GM23248 (cell line): ENCODE results near the gene GAB2.

Source experiments
- EZH2 ChIP-seq: fragments of 200-600 bp; sonication (generic); IDR thresholded peaks from 2 replicates; pipeline ENCODE4 v1.6.1; 2018; ENCODE audit warnings: antibody characterized with exemption, mild to moderate bottlenecking; ENCODE audit not compliant: insufficient read depth, poor library complexity, severe bottlenecking
- EZH2phosphoT487 ChIP-seq: fragments of 200-600 bp; sonication (generic); IDR thresholded peaks from 2 replicates; pipeline ENCODE4 v1.6.1; 2018; ENCODE audit warnings: antibody characterized with exemption, moderate library complexity, mild to moderate bottlenecking, low read depth; ENCODE audit not compliant: insufficient read depth

GRCh38 chr11:78424334-78425270 is 7.0 kb upstream of the GAB2 start:
- TF ChIP-seq EZH2 (no peak), EZH2phosphoT487 (no peak)
